HepG2 (cell line): ENCODE results near the gene SLC20A1. TPM values are rescaled to one million over a fixed set of nuclear protein-coding genes. Genes with fewer than 3 reads are reported as not detected.
A peak's percentile ranks its signal among the peaks of the same experiment; 100 is the strongest.

Experiments
- ERF ChIP-seq: IDR thresholded peaks from 2 replicates; pipeline ENCODE4 v1.6.1; 2018; ENCODE audit warnings: missing biosample characterization, missing genetic modification reagents
- FOSL2 ChIP-seq: sonication (generic); formaldehyde crosslinking; IDR thresholded peaks from 2 replicates; pipeline ENCODE4 v1.4.0; 2020; ENCODE audit warnings: missing genetic modification reagents
- FOXA1 ChIP-seq, 2 experiments: fragments of 450-650 bp in 1 of 2; sonication (generic) in 1 of 2; formaldehyde crosslinking in 1 of 2; IDR thresholded peaks; 2 replicates each; pipeline versions ENCODE4 v1.4.0 to v1.6.1; 2016 to 2020; ENCODE audit warnings: missing genetic modification reagents in 1 of 2
- GATA4 ChIP-seq: sonication (generic); IDR thresholded peaks from 2 replicates; pipeline ENCODE4 v1.6.1; 2016; ENCODE audit warnings: antibody characterized with exemption, low read depth, borderline replicate concordance
- IRF2 ChIP-seq: IDR thresholded peaks from 2 replicates; pipeline ENCODE4 v1.6.1; 2018; ENCODE audit warnings: missing genetic modification reagents, missing compliant biosample characterization
- KDM6A ChIP-seq: IDR thresholded peaks from 2 replicates; pipeline ENCODE4 v1.6.1; 2016; ENCODE audit warnings: low read depth
- KLF16 ChIP-seq, 2 experiments: sonication (generic) in 1 of 2; formaldehyde crosslinking in 1 of 2; IDR thresholded peaks; 2 replicates each; pipeline versions ENCODE4 v1.6.1 to v1.8.0; 2016 to 2023; ENCODE audit warnings: missing genetic modification reagents in 2 of 2, missing compliant biosample characterization in 1 of 2
- MEF2D ChIP-seq: sonication (generic); formaldehyde crosslinking; IDR thresholded peaks from 2 replicates; pipeline ENCODE4 v1.5.1; 2020; ENCODE audit warnings: mild to moderate bottlenecking, missing genetic modification reagents
- PAWR ChIP-seq: sonication (generic); formaldehyde crosslinking; IDR thresholded peaks from 2 replicates; pipeline ENCODE4 v1.4.0; 2020; ENCODE audit warnings: missing genetic modification reagents, mild to moderate bottlenecking, borderline replicate concordance
- RAD51 ChIP-seq: fragments of 450-650 bp; IDR thresholded peaks from 2 replicates; pipeline ENCODE4 v1.6.1; 2016; ENCODE audit warnings: borderline replicate concordance
- RCOR2 ChIP-seq: IDR thresholded peaks from 2 replicates; pipeline ENCODE4 v1.6.1; 2016; ENCODE audit warnings: missing biosample characterization, missing genetic modification reagents
- RELA ChIP-seq: sonication (generic); formaldehyde crosslinking; IDR thresholded peaks from 2 replicates; pipeline ENCODE4 v1.4.0; 2020; ENCODE audit warnings: missing genetic modification reagents
- RXRB ChIP-seq: IDR thresholded peaks from 2 replicates; pipeline ENCODE4 v1.6.1; 2016; ENCODE audit warnings: borderline replicate concordance, missing genetic modification reagents, missing compliant biosample characterization
- SMARCC2 ChIP-seq: fragments of 450-650 bp; IDR thresholded peaks from 2 replicates; pipeline ENCODE4 v1.6.1; 2017; ENCODE audit warnings: antibody characterized with exemption, mild to moderate bottlenecking
- SNAI1 ChIP-seq: sonication (generic); formaldehyde crosslinking; IDR thresholded peaks from 2 replicates; pipeline ENCODE4 v1.5.0; 2020; ENCODE audit warnings: mild to moderate bottlenecking, missing genetic modification reagents, borderline replicate concordance
- THAP11 ChIP-seq: IDR thresholded peaks from 2 replicates; pipeline ENCODE4 v1.6.1; 2016; ENCODE audit warnings: missing biosample characterization, missing genetic modification reagents
- ZGPAT ChIP-seq: IDR thresholded peaks from 2 replicates; pipeline ENCODE4 v1.6.1; 2016; ENCODE audit warnings: mild to moderate bottlenecking
- ZNF282 ChIP-seq: fragments of 450-650 bp; IDR thresholded peaks from 2 replicates; pipeline ENCODE4 v1.6.1; 2018; ENCODE audit not compliant: partially characterized antibody
- ZNF431 ChIP-seq: sonication (generic); formaldehyde crosslinking; IDR thresholded peaks from 2 replicates; pipeline ENCODE4 v1.9.0; 2022; ENCODE audit warnings: missing genetic modification reagents, low read depth, mild to moderate bottlenecking, borderline replicate concordance
- ZNF607 ChIP-seq: sonication (generic); formaldehyde crosslinking; IDR thresholded peaks from 2 replicates; pipeline ENCODE4 v1.5.1; 2020; ENCODE audit warnings: missing genetic modification reagents, mild to moderate bottlenecking, borderline replicate concordance
- ZNF720 ChIP-seq: sonication (generic); formaldehyde crosslinking; IDR thresholded peaks from 2 replicates; pipeline ENCODE4 v1.4.0; 2020; ENCODE audit warnings: missing genetic modification reagents
- ZNF746 ChIP-seq: sonication (generic); formaldehyde crosslinking; IDR thresholded peaks from 2 replicates; pipeline ENCODE4 v1.8.0; 2022; ENCODE audit warnings: mild to moderate bottlenecking, missing genetic modification reagents
- ZNF777 ChIP-seq: sonication (generic); formaldehyde crosslinking; IDR thresholded peaks from 2 replicates; pipeline ENCODE4 v1.4.0; 2020; ENCODE audit warnings: missing genetic modification reagents
- ZNF792 ChIP-seq: IDR thresholded peaks from 2 replicates; pipeline ENCODE4 v1.6.1; 2016
- ZSCAN30 ChIP-seq: sonication (generic); formaldehyde crosslinking; IDR thresholded peaks from 2 replicates; pipeline ENCODE4 v1.5.0; 2020; ENCODE audit warnings: mild to moderate bottlenecking, missing genetic modification reagents
- polyA plus RNA-seq, 8 experiments: library from polyadenylated mRNA; depleted of rRNA in 3 of 8; stranded (reverse) in 7 of 8; unstranded in 1 of 8; fragments of >200 nt; fragmentation: Illumina TruSeq in 4 of 8; extraction: Trizol in 4 of 8; gene quantifications; 2 replicates each; pipeline versions ENCODE4 v1.2.1 to v1.2.3, GENCODE V29; 2011 to 2016; ENCODE audit warnings: low read depth in 4 of 8, missing spikeins in 1 of 8, mixed read lengths in 1 of 8; ENCODE audit not compliant: insufficient read depth in 1 of 8
- total RNA-seq, 5 experiments: library from RNA; depleted of rRNA; stranded (reverse); fragments of >200 nt; fragmentation: Illumina TruSeq; extraction: Trizol; gene quantifications; 2 replicates each; pipeline ENCODE4 v1.2.3, GENCODE V29; 2016; ENCODE audit warnings: low read depth in 1 of 5
- TF ChIP-seq, protein P1 (sequence below): conservative IDR thresholded peaks from 2 replicates; pipeline ENCODE4 v1.6.1; 2018; ENCODE audit warnings: missing genetic modification reagents
- TF ChIP-seq, protein P2 (sequence below): sonication (generic); formaldehyde crosslinking; IDR thresholded peaks from 2 replicates; pipeline ENCODE4 v1.4.0; 2020; ENCODE audit warnings: mild to moderate bottlenecking, missing genetic modification reagents
- TF ChIP-seq, protein P3 (sequence below): sonication (generic); formaldehyde crosslinking; IDR thresholded peaks from 2 replicates; pipeline ENCODE4 v1.8.0; 2022; ENCODE audit warnings: missing genetic modification reagents, low read depth, mild to moderate bottlenecking, borderline replicate concordance

The SLC20A1 gene
- total and polyA plus RNA-seq, 2 of the 13 experiments (the other 11 are each of a cell fraction or from before 2014, with no cell fraction given) = 54.0 to 85.9 TPM

GRCh38 chr2:112626604-112627059 lies 19.1 kb upstream of the SLC20A1 start (continued):
- TF ChIP-seq ZNF777 (CRISPR knock-in tag) (0 out of 2 replicates have a peak, but pooled peaks have one; percentile 21), RELA (peak; percentile 31; the same call in 1 of the 2 replicates), SNAI1 (CRISPR knock-in tag) (no peak), ERF (CRISPR knock-in tag) (peak; percentile 76; the same call in 1 of the 2 replicates), ZNF792 (CRISPR knock-in tag) (0 out of 2 replicates have a peak, but pooled peaks have one; percentile 33), KDM6A (CRISPR knock-in tag) (no peak), RCOR2 (CRISPR knock-in tag) (0 out of 2 replicates have a peak, but pooled peaks have one; percentile 15), ZNF746 (no peak), FOSL2 (CRISPR knock-in tag) (peak; percentile 52; the same call in 1 of the 2 replicates), THAP11 (CRISPR knock-in tag) (peak; percentile 27; the same call in 1 of the 2 replicates), FOXA1 (IDR thresholded peaks at IDR 0.05) (no peak), FOXA1 (CRISPR knock-in tag; IDR thresholded peaks at IDR 0.05) (no peak), MEF2D (0 out of 2 replicates have a peak, but pooled peaks have one; percentile 41), ZGPAT (CRISPR knock-in tag) (peak; percentile 61), KLF16 (CRISPR knock-in tag; IDR thresholded peaks at IDR 0.05) (peak in 1 of 2 experiments; percentile 51; a peak in 1 of 4 replicates), GATA4 (no peak), SMARCC2 (no peak), PAWR (CRISPR knock-in tag) (no peak), ZNF607 (peak; percentile 47; the same call in 1 of the 2 replicates), RXRB (CRISPR knock-in tag) (peak; percentile 38; the same call in 1 of the 2 replicates), ZNF282 (no peak), ZNF720 (CRISPR knock-in tag) (no peak), ZNF431 (CRISPR knock-in tag) (no peak), IRF2 (CRISPR knock-in tag) (peak; percentile 63), RAD51 (no peak), ZSCAN30 (CRISPR knock-in tag) (no peak)
- TF ChIP-seq, protein P1, sequence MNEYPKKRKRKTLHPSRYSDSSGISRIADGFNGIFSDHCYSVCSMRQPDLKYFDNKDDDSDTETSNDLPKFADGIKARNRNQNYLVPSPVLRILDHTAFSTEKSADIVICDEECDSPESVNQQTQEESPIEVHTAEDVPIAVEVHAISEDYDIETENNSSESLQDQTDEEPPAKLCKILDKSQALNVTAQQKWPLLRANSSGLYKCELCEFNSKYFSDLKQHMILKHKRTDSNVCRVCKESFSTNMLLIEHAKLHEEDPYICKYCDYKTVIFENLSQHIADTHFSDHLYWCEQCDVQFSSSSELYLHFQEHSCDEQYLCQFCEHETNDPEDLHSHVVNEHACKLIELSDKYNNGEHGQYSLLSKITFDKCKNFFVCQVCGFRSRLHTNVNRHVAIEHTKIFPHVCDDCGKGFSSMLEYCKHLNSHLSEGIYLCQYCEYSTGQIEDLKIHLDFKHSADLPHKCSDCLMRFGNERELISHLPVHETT = no peak
- TF ChIP-seq, protein P2, sequence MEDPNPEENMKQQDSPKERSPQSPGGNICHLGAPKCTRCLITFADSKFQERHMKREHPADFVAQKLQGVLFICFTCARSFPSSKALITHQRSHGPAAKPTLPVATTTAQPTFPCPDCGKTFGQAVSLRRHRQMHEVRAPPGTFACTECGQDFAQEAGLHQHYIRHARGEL (CRISPR knock-in tag) = no peak
- TF ChIP-seq, protein P3, sequence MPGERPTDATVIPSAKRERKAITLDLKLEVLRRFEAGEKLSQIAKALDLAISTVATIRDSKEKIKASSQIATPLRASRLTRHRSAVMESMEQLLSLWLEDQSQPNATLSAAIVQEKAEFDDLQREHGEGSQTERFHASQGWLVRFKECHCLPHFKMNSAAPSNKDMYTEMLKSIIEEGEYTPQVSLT = no peak
